ENCODE results near the gene CCDC149.

CCDC149 gene

DNA sequence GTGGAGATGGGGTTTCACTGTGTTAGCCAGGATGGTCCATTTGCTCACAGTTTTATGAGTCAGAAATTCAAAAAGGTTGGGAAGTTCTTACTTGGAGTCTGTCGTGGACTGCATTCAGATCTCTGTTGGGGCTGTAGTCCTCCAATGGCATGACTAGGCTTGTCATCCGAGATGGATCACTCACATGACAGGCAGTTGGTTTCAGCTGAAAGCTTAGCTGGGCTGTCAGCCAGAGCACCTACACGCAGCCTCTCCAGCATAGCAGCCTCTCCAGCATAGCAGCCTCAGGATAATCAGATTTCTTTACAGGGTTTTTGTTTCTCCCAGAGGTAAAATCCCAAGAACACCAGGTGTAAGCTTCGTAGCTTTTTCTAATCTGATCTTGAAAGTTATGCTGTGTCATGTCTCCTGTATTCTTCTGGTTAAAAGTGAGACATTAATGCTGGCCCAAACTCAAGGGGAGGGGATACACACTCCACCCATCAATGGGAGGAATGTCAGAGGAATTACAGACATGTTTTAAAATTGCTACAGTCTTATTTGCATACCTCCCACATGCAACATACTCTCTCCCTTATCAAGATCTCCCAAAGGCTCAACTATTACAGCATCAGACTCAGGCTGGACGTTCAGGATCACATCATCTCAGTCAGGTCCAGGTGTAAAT lies 149.1 kb downstream of the CCDC149 start:
- H3K27me3 Mint-ChIP-seq (ENCODE audit: low read depth), result no peaks in the 10 kb centered on the region
- peak overlapping the region in 2 of 3 experiments; percentile 12 to 45 for H3K27ac Mint-ChIP-seq
- H3K4me1 Mint-ChIP-seq, result peaks cover 25% of the 10 kb centered on the region
- no peaks in the 10 kb centered on the region for H3K36me3 Mint-ChIP-seq (ENCODE audit: low read depth)
- no peak overlapping the region for H3K4me3 Mint-ChIP-seq
- peaks cover 11% of the 10 kb centered on the region for H3K9me3 Mint-ChIP-seq
- TF ChIP-seq, protein P1, sequence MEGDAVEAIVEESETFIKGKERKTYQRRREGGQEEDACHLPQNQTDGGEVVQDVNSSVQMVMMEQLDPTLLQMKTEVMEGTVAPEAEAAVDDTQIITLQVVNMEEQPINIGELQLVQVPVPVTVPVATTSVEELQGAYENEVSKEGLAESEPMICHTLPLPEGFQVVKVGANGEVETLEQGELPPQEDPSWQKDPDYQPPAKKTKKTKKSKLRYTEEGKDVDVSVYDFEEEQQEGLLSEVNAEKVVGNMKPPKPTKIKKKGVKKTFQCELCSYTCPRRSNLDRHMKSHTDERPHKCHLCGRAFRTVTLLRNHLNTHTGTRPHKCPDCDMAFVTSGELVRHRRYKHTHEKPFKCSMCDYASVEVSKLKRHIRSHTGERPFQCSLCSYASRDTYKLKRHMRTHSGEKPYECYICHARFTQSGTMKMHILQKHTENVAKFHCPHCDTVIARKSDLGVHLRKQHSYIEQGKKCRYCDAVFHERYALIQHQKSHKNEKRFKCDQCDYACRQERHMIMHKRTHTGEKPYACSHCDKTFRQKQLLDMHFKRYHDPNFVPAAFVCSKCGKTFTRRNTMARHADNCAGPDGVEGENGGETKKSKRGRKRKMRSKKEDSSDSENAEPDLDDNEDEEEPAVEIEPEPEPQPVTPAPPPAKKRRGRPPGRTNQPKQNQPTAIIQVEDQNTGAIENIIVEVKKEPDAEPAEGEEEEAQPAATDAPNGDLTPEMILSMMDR (IDR thresholded peaks at IDR 0.05; ENCODE audit: unreplicated experiment in 3 of 3), result no peak
